ENCODE data around the gene SLAMF6.

SLAMF6 gene

DNA sequence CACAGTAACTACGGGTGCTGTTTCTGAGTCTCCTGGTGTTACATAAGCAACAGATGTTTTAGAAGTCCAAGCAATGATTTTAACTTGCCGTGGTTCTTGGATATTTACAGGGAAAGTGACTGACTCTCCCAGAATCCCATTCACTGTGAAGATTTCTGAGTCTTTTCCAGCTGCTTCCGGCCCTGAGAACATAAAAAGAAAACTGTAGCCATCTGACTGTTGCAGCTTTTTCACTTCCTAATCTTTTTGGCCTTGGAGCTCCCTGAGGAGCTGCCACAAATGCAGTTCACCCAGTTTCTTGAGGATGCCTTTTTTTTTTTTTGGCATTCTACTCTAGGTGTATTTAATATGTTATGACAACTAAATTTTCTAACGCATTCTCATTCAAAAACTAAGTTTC lies 42.5 kb upstream of the SLAMF6 start:
- TF ChIP-seq POLR2AphosphoS5 (IDR thresholded peaks at IDR 0.05; ENCODE audit: low read depth, low read length) (no peak), TAF1 (IDR thresholded peaks at IDR 0.05; ENCODE audit: borderline replicate concordance, insufficient read depth, low read length) (no peak), FOXP2 (optimal IDR thresholded peaks at IDR 0.05; ENCODE audit: borderline replicate concordance, extremely low read depth, extremely low read length, insufficient read depth) (no peak), SIN3A (IDR thresholded peaks at IDR 0.05; ENCODE audit: borderline replicate concordance, insufficient read depth, low read length) (no peak)
- TF ChIP-seq, protein P1, sequence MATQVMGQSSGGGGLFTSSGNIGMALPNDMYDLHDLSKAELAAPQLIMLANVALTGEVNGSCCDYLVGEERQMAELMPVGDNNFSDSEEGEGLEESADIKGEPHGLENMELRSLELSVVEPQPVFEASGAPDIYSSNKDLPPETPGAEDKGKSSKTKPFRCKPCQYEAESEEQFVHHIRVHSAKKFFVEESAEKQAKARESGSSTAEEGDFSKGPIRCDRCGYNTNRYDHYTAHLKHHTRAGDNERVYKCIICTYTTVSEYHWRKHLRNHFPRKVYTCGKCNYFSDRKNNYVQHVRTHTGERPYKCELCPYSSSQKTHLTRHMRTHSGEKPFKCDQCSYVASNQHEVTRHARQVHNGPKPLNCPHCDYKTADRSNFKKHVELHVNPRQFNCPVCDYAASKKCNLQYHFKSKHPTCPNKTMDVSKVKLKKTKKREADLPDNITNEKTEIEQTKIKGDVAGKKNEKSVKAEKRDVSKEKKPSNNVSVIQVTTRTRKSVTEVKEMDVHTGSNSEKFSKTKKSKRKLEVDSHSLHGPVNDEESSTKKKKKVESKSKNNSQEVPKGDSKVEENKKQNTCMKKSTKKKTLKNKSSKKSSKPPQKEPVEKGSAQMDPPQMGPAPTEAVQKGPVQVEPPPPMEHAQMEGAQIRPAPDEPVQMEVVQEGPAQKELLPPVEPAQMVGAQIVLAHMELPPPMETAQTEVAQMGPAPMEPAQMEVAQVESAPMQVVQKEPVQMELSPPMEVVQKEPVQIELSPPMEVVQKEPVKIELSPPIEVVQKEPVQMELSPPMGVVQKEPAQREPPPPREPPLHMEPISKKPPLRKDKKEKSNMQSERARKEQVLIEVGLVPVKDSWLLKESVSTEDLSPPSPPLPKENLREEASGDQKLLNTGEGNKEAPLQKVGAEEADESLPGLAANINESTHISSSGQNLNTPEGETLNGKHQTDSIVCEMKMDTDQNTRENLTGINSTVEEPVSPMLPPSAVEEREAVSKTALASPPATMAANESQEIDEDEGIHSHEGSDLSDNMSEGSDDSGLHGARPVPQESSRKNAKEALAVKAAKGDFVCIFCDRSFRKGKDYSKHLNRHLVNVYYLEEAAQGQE (IDR thresholded peaks at IDR 0.05; ENCODE audit: insufficient read depth in 1 of 2, low read depth in 2 of 2, low read length in 2 of 2): no peak

DNA sequence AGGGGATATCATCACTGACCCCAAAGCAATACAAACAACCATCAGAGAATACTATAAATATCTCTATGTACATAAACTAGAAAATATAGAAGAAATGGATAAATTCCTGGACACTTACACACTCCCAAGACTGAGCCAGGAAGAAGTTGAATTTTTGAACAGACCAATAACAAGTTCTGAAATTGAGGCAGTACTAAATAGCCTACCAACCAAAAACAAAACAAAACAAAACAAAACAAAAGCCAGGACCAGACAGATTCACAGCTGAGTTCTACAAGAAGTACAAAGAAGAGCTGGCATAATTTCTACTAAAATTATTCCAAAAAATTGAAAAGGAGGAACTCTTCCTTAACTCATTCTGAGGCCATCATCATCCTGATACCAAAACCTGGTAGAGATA lies 37.8 kb upstream of the SLAMF6 start:
- TF ChIP-seq SIN3A (IDR thresholded peaks at IDR 0.05; ENCODE audit: borderline replicate concordance, insufficient read depth, low read length) (no peak), TAF1 (IDR thresholded peaks at IDR 0.05; ENCODE audit: borderline replicate concordance, insufficient read depth, low read length) (no peak), FOXP2 (optimal IDR thresholded peaks at IDR 0.05; ENCODE audit: borderline replicate concordance, extremely low read depth, extremely low read length, insufficient read depth) (no peak), POLR2AphosphoS5 (IDR thresholded peaks at IDR 0.05; ENCODE audit: low read depth, low read length) (no peak)
- TF ChIP-seq, protein P1 (IDR thresholded peaks at IDR 0.05; ENCODE audit: insufficient read depth in 1 of 2, low read depth in 2 of 2, low read length in 2 of 2): no peak

DNA sequence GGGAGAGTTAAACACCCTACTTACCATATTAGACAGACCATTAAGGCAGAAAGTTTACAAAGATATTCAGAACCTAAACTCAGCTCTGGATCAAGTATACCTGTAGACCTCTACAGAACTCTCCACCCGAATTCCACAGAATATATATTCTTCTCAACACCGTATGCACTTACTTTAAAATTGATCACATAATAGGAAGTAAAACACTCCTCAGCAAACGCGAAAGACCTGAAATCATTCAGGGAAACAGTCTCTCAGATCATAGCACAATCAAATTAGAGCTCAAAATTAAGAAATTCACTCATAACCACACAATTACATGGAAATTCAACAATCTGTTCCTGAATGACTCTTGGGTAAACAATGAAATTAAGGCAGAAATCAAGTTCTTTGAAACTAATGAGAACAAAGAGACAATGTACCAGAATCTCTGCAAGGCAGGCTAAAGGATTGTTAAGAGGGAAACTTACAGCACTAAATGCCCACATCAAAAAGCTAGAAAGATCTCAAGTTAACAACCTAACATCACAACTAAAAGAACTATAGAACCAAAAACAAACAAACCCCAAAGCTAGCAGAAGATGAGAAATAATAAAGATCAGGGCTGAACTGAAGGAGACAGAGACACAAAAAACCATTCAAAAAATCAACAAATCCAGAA lies 37.1 kb upstream of the SLAMF6 start:
- TF ChIP-seq FOXP2 (optimal IDR thresholded peaks at IDR 0.05; ENCODE audit: borderline replicate concordance, extremely low read depth, extremely low read length, insufficient read depth) (no peak), TAF1 (IDR thresholded peaks at IDR 0.05; ENCODE audit: borderline replicate concordance, insufficient read depth, low read length) (no peak), POLR2AphosphoS5 (IDR thresholded peaks at IDR 0.05; ENCODE audit: low read depth, low read length) (no peak), SIN3A (IDR thresholded peaks at IDR 0.05; ENCODE audit: borderline replicate concordance, insufficient read depth, low read length) (no peak)
- TF ChIP-seq, protein P1 (IDR thresholded peaks at IDR 0.05; ENCODE audit: insufficient read depth in 1 of 2, low read depth in 2 of 2, low read length in 2 of 2): no peak

DNA sequence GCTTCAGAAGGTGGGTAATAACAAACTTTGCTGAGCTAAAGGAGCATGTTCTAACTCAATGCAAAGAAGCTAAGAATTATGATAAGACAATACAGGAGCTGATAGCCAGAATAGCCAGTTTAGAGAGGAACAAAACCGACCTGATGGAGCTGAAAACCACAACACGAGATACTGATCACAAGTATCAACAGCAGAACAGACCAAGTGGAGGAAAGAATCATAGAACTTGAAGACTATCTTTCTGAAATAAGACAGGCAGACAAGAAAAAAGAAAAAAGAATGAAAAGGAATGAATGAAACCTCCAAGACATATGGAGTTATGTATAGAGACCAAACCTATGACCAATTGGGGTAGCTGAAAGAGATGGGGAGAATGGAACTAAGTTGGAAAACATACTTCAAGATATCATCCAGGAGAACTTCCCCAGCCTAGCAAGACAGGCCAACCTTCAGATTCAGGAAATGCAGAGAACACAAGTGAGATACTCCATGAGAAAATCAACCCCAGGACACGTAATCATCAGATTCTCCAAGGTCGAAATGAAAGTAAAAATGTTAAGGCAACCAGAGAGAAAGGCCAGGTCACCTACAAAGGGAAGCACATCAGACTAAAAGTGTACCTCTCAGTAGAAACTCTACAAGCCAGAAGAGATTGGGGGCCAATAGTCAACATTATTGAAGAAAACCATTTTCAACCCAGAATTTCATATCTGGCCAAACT lies 35.8 kb upstream of the SLAMF6 start:
- TF ChIP-seq SIN3A (IDR thresholded peaks at IDR 0.05; ENCODE audit: borderline replicate concordance, insufficient read depth, low read length): no peak
- TF ChIP-seq, protein P1 (IDR thresholded peaks at IDR 0.05; ENCODE audit: insufficient read depth in 1 of 2, low read depth in 2 of 2, low read length in 2 of 2): no peak
- TF ChIP-seq FOXP2 (optimal IDR thresholded peaks at IDR 0.05; ENCODE audit: borderline replicate concordance, extremely low read depth, extremely low read length, insufficient read depth): no peak
- TF ChIP-seq POLR2AphosphoS5 (IDR thresholded peaks at IDR 0.05; ENCODE audit: low read depth, low read length): no peak
- TF ChIP-seq TAF1 (IDR thresholded peaks at IDR 0.05; ENCODE audit: borderline replicate concordance, insufficient read depth, low read length): no peak

Measured in PFSK-1 (cell line).